Measurements from ENCODE around the gene LGSN. TPM values are rescaled to one million over a fixed set of nuclear protein-coding genes. Genes with fewer than 3 reads are reported as not detected.
"Not testable (repeated sequence)": the region's sequence is repeated elsewhere in the genome, so short reads cannot be mapped to it uniquely, and the experiment has no call there.

Gene LGSN
- under 1 TPM; 0.39 to 0.40 TPM for total RNA-seq
- polyA plus RNA-seq (ENCODE audit: insufficient read length in 2 of 2) = under 1 TPM; 0.06 to 0.11 TPM
- long read RNA-seq, donor 1 = 0 reads
- long read RNA-seq, donor 2 = 0 reads
- long read RNA-seq, donor 3 = 0 reads
- long read RNA-seq, donor 4 = 0 reads

- H3K4me3 ChIP-seq (ENCODE audit: low read depth, low read length) = no peak within 1 kb of the TSS
- no CpG with 5 or more reads among the region's 4 CpGs for WGBS (ENCODE audit: insufficient coverage)
- no peaks in the 10 kb centered on the region for H3K27me3 ChIP-seq (ENCODE audit: control insufficient read depth, insufficient read depth, low read length)
- H3K4me1 ChIP-seq (ENCODE audit: control insufficient read depth, insufficient read depth, low read length) = no peaks in the 10 kb centered on the region
- H3K9me3 ChIP-seq (ENCODE audit: control insufficient read depth, insufficient read depth, low read length) = no peaks in the 10 kb centered on the region
- peak in 1 of 6 donors; percentile 18 for DNase-seq (ENCODE audit: low read depth in 4 of 6, low spot score in 6 of 6)
- no peak within 1 kb of the TSS for H3K27ac ChIP-seq (ENCODE audit: low read depth, low read length)
- H3K36me3 ChIP-seq (ENCODE audit: control insufficient read depth, insufficient read depth, low read length) = no peaks in the 10 kb centered on the region
These were observed at the start of gene LGSN for GRCh38 chr6:63319939-63320338. Gene LGSN, minus strand, starts transcription at chr6:63319983. Its CDS starts 40 bp downstream, at chr6:63319943.

DNA sequence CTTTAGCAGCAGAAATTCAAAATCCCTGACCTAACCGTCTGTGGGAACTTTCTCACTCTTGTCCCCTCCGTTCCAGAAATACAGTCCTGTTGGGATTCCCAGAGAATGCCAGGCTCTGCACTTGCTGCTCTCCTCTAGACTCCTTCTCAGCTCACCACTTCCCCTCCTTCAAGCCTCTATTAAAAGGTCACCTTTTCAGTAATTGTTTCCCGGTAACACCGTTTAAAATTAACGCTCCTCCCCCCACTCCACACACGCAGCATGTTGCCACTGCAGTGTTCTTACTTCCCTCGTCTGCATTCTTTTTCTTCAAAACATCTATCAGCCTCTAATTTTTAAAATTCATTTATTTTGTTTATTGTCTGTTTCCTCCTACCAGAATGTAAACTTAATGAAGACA is 48.6 kb upstream of the LGSN start:
- H3K9me3 ChIP-seq (ENCODE audit: control insufficient read depth, insufficient read depth, low read length) = no peaks in the 10 kb centered on the region
- DNase-seq (ENCODE audit: low read depth in 4 of 6, low spot score in 6 of 6) = no peak
- 39% methylated on average over 5 of the region's 7 CpGs for WGBS (ENCODE audit: insufficient coverage)
- H3K4me1 ChIP-seq (ENCODE audit: control insufficient read depth, insufficient read depth, low read length) = no peaks in the 10 kb centered on the region
- no peak overlapping the region for H3K27ac ChIP-seq (ENCODE audit: low read depth, low read length)
- H3K27me3 ChIP-seq (ENCODE audit: control insufficient read depth, insufficient read depth, low read length) = no peaks in the 10 kb centered on the region
- H3K4me3 ChIP-seq (ENCODE audit: low read depth, low read length) = no peak overlapping the region
- no peaks in the 10 kb centered on the region for H3K36me3 ChIP-seq (ENCODE audit: control insufficient read depth, insufficient read depth, low read length)

- 84% methylated on average over 6 of the region's 10 CpGs for WGBS (ENCODE audit: insufficient coverage)
- DNase-seq (ENCODE audit: low read depth in 4 of 6, low spot score in 6 of 6); H3K4me1 ChIP-seq (ENCODE audit: control insufficient read depth, insufficient read depth, low read length); H3K9me3 ChIP-seq (ENCODE audit: control insufficient read depth, insufficient read depth, low read length); H3K27me3 ChIP-seq (ENCODE audit: control insufficient read depth, insufficient read depth, low read length); H3K4me3 ChIP-seq (ENCODE audit: low read depth, low read length); H3K27ac ChIP-seq (ENCODE audit: low read depth, low read length); H3K36me3 ChIP-seq (ENCODE audit: control insufficient read depth, insufficient read depth, low read length): not testable (repeated sequence)
These were observed 42.8 kb upstream of the LGSN start for GRCh38 chr6:63362500-63363120.

GRCh38 chr6:63357384-63357783 is 37.6 kb upstream of the LGSN start:
- H3K4me1 ChIP-seq (ENCODE audit: control insufficient read depth, insufficient read depth, low read length); H3K27ac ChIP-seq (ENCODE audit: low read depth, low read length); H3K36me3 ChIP-seq (ENCODE audit: control insufficient read depth, insufficient read depth, low read length); H3K27me3 ChIP-seq (ENCODE audit: control insufficient read depth, insufficient read depth, low read length); DNase-seq (ENCODE audit: low read depth in 4 of 6, low spot score in 6 of 6); H3K4me3 ChIP-seq (ENCODE audit: low read depth, low read length); H3K9me3 ChIP-seq (ENCODE audit: control insufficient read depth, insufficient read depth, low read length): not testable (repeated sequence)
- WGBS (ENCODE audit: insufficient coverage) = no CpG with 5 or more reads among the region's 3 CpGs

GRCh38 chr6:63355632-63356031 is 35.8 kb upstream of the LGSN start:
- H3K4me1 ChIP-seq (ENCODE audit: control insufficient read depth, insufficient read depth, low read length) = no peaks in the 10 kb centered on the region
- no peak for DNase-seq (ENCODE audit: low read depth in 4 of 6, low spot score in 6 of 6)
- H3K9me3 ChIP-seq (ENCODE audit: control insufficient read depth, insufficient read depth, low read length) = no peaks in the 10 kb centered on the region
- no peak overlapping the region for H3K4me3 ChIP-seq (ENCODE audit: low read depth, low read length)
- H3K27me3 ChIP-seq (ENCODE audit: control insufficient read depth, insufficient read depth, low read length) = no peaks in the 10 kb centered on the region
- WGBS (ENCODE audit: insufficient coverage) = 77% methylated on average over 3 of the region's 4 CpGs
- H3K27ac ChIP-seq (ENCODE audit: low read depth, low read length) = no peak overlapping the region
- H3K36me3 ChIP-seq (ENCODE audit: control insufficient read depth, insufficient read depth, low read length) = no peaks in the 10 kb centered on the region

- Histone ChIP-seq H3K27ac (ENCODE audit: low read depth, low read length) (no peak overlapping the region), H3K4me3 (ENCODE audit: low read depth, low read length) (no peak overlapping the region), H3K36me3 (ENCODE audit: control insufficient read depth, insufficient read depth, low read length) (no peaks in the 10 kb centered on the region), H3K27me3 (ENCODE audit: control insufficient read depth, insufficient read depth, low read length) (no peaks in the 10 kb centered on the region), H3K4me1 (ENCODE audit: control insufficient read depth, insufficient read depth, low read length) (no peaks in the 10 kb centered on the region), H3K9me3 (ENCODE audit: control insufficient read depth, insufficient read depth, low read length) (no peaks in the 10 kb centered on the region)
- no CpG with 5 or more reads among the region's 1 CpG for WGBS (ENCODE audit: insufficient coverage)
- DNase-seq (ENCODE audit: low read depth in 4 of 6, low spot score in 6 of 6) = no peak
These were observed 33.5 kb upstream of the LGSN start for GRCh38 chr6:63353286-63353630.

GRCh38 chr6:63352544-63353285 is 32.9 kb upstream of the LGSN start:
- peak in 2 of 6 donors; percentile 60 to 78 for DNase-seq (ENCODE audit: low read depth in 4 of 6, low spot score in 6 of 6)
- 67% methylated on average over 3 of the region's 7 CpGs for WGBS (ENCODE audit: insufficient coverage)
- H3K4me3 ChIP-seq (ENCODE audit: low read depth, low read length) = no peak overlapping the region

GRCh38 chr6:63352069-63352543 is 32.3 kb upstream of the LGSN start:
- 78% methylated on average over 2 of the region's 4 CpGs for WGBS (ENCODE audit: insufficient coverage)
- Histone ChIP-seq H3K4me3 (ENCODE audit: low read depth, low read length) (no peak overlapping the region), H3K9me3 (ENCODE audit: control insufficient read depth, insufficient read depth, low read length) (no peaks in the 10 kb centered on the region), H3K27ac (ENCODE audit: low read depth, low read length) (no peak overlapping the region), H3K36me3 (ENCODE audit: control insufficient read depth, insufficient read depth, low read length) (no peaks in the 10 kb centered on the region), H3K4me1 (ENCODE audit: control insufficient read depth, insufficient read depth, low read length) (no peaks in the 10 kb centered on the region), H3K27me3 (ENCODE audit: control insufficient read depth, insufficient read depth, low read length) (no peaks in the 10 kb centered on the region)
- peak in 2 of 6 donors; percentile 47 to 76 for DNase-seq (ENCODE audit: low read depth in 4 of 6, low spot score in 6 of 6)

More at GRCh38 chr6:63352544-63353285, 32.9 kb upstream of the LGSN start:
- no peak overlapping the region for H3K27ac ChIP-seq (ENCODE audit: low read depth, low read length)
- no peaks in the 10 kb centered on the region for H3K36me3 ChIP-seq (ENCODE audit: control insufficient read depth, insufficient read depth, low read length)
- H3K27me3 ChIP-seq (ENCODE audit: control insufficient read depth, insufficient read depth, low read length) = no peaks in the 10 kb centered on the region
- H3K9me3 ChIP-seq (ENCODE audit: control insufficient read depth, insufficient read depth, low read length) = no peaks in the 10 kb centered on the region
- H3K4me1 ChIP-seq (ENCODE audit: control insufficient read depth, insufficient read depth, low read length) = no peaks in the 10 kb centered on the region

DNA sequence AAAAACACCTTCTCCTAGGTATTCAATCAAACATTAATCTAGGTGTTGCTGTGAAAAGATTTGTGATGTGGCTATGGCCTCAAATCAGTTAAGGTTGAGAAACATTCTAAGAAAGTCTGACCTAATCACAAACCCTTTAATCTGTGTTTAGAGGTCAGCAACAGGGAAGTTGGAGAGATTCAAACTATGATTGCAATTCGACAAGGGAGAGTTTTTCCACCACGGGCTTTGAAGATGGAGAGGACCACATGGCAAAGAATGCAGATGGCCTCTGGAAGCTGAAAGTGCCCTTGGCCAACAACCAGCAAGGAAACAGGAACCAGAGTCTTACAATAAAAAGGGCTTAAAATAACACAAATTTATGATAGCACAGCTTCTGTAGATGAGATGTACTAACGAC is 29.6 kb upstream of the LGSN start:
- Histone ChIP-seq H3K27me3 (ENCODE audit: control insufficient read depth, insufficient read depth, low read length) (no peaks in the 10 kb centered on the region), H3K4me1 (ENCODE audit: control insufficient read depth, insufficient read depth, low read length) (no peaks in the 10 kb centered on the region), H3K9me3 (ENCODE audit: control insufficient read depth, insufficient read depth, low read length) (no peaks in the 10 kb centered on the region), H3K36me3 (ENCODE audit: control insufficient read depth, insufficient read depth, low read length) (no peaks in the 10 kb centered on the region), H3K4me3 (ENCODE audit: low read depth, low read length) (no peak overlapping the region), H3K27ac (ENCODE audit: low read depth, low read length) (no peak overlapping the region)
- no peak for DNase-seq (ENCODE audit: low read depth in 4 of 6, low spot score in 6 of 6)
- WGBS (ENCODE audit: insufficient coverage) = no CpG with 5 or more reads among the region's 3 CpGs

- 79% methylated on average over 3 of the region's 3 CpGs for WGBS (ENCODE audit: insufficient coverage)
- Histone ChIP-seq H3K36me3 (ENCODE audit: control insufficient read depth, insufficient read depth, low read length) (no peaks in the 10 kb centered on the region), H3K9me3 (ENCODE audit: control insufficient read depth, insufficient read depth, low read length) (no peaks in the 10 kb centered on the region), H3K27ac (ENCODE audit: low read depth, low read length) (no peak overlapping the region), H3K4me1 (ENCODE audit: control insufficient read depth, insufficient read depth, low read length) (no peaks in the 10 kb centered on the region), H3K4me3 (ENCODE audit: low read depth, low read length) (no peak overlapping the region), H3K27me3 (ENCODE audit: control insufficient read depth, insufficient read depth, low read length) (no peaks in the 10 kb centered on the region)
- DNase-seq (ENCODE audit: low read depth in 4 of 6, low spot score in 6 of 6) = no peak
These were observed 29.1 kb upstream of the LGSN start for GRCh38 chr6:63348836-63349235.

All from spinal cord (tissue), 10 donors.